K562 (cell line): ENCODE data around the gene SERPIND1. TPM values are rescaled to one million over a fixed set of nuclear protein-coding genes. Genes with fewer than 3 reads are reported as not detected.

Source experiments
- ATF4 ChIP-seq: fragments of 450-650 bp; formaldehyde crosslinking; IDR thresholded peaks from 2 replicates; pipeline ENCODE4 v1.4.0; 2022; ENCODE audit warnings: mild to moderate bottlenecking, moderate library complexity
- ATF7 ChIP-seq: fragments of 450-650 bp; IDR thresholded peaks from 2 replicates; pipeline ENCODE4 v1.7.1; 2014; ENCODE audit warnings: mild to moderate bottlenecking, moderate library complexity
- FOXA1 ChIP-seq: fragments of 450-650 bp; IDR thresholded peaks from 2 replicates; pipeline ENCODE4 v1.6.1; 2016; ENCODE audit warnings: mild to moderate bottlenecking, borderline replicate concordance
- FOXO4 ChIP-seq: fragments of 450-650 bp; formaldehyde crosslinking; IDR thresholded peaks from 2 replicates; pipeline ENCODE4 v1.4.0; 2020; ENCODE audit warnings: mild to moderate bottlenecking, moderate library complexity
- GABPB2 ChIP-seq: fragments of 250-450 bp; sonication (Bioruptor Pico); conservative IDR thresholded peaks from 2 replicates; pipeline ENCODE4 v1.5.1; 2021; ENCODE audit warnings: mild to moderate bottlenecking
- HDAC2 ChIP-seq: fragments of 450-650 bp; IDR thresholded peaks from 2 replicates; pipeline ENCODE4 v1.6.1; 2016; ENCODE audit warnings: mild to moderate bottlenecking
- HDAC8 ChIP-seq: fragments of 450-650 bp; IDR thresholded peaks from 2 replicates; pipeline ENCODE4 v1.6.1; 2016; ENCODE audit warnings: mild to moderate bottlenecking, missing genetic modification characterization, moderate library complexity, missing compliant biosample characterization
- NR2C1 ChIP-seq, 2 experiments: fragments of 450-650 bp; IDR thresholded peaks; 2 replicates each; pipeline ENCODE4 v1.6.1; 2017; ENCODE audit warnings: mild to moderate bottlenecking in 2 of 2, antibody characterized with exemption in 1 of 2, inconsistent platforms in 1 of 2, missing compliant biosample characterization in 1 of 2, missing genetic modification characterization in 1 of 2
- PHB2 ChIP-seq: fragments of 450-650 bp; IDR thresholded peaks from 2 replicates; pipeline ENCODE4 v1.6.1; 2017; ENCODE audit warnings: low read depth
- RAD21 ChIP-seq, 2 experiments: fragments of 250-450 bp in 1 of 2; fragments of 450-650 bp in 1 of 2; sonication (Bioruptor Pico) in 1 of 2; formaldehyde crosslinking in 1 of 2; IDR thresholded peaks in 1 of 2; conservative IDR thresholded peaks in 1 of 2; 2 replicates each; pipeline versions ENCODE4 v1.4.0 to v1.8.0; 2020 to 2022; ENCODE audit warnings: mild to moderate bottlenecking in 2 of 2, moderate library complexity in 1 of 2
- ZBTB11 ChIP-seq, 3 experiments: fragments of 200-800 bp in 1 of 3; fragments of 250-450 bp in 1 of 3; fragments of 450-650 bp in 1 of 3; sonication (Bioruptor Pico) in 1 of 3; sonication (Bioruptor generic) in 1 of 3; formaldehyde crosslinking in 1 of 3; IDR thresholded peaks; 2 replicates each; pipeline versions ENCODE4 v1.6.1 to v1.8.0; 2016 to 2022; ENCODE audit warnings: mild to moderate bottlenecking in 2 of 3, missing genetic modification characterization in 2 of 3, missing compliant biosample characterization in 1 of 3, moderate library complexity in 1 of 3
- ZBTB26 ChIP-seq: fragments of 450-650 bp; formaldehyde crosslinking; IDR thresholded peaks from 2 replicates; pipeline ENCODE4 v1.4.0; 2022; ENCODE audit warnings: missing genetic modification characterization
- ZBTB33 ChIP-seq: sonication (generic); formaldehyde crosslinking; IDR thresholded peaks from 2 replicates; pipeline ENCODE4 v1.8.1; 2023; ENCODE audit warnings: mild to moderate bottlenecking, missing genetic modification reagents
- ZNF263 ChIP-seq: sonication (generic); formaldehyde crosslinking; IDR thresholded peaks from 2 replicates; pipeline ENCODE4 v1.8.0; 2022; ENCODE audit warnings: mild to moderate bottlenecking, missing genetic modification reagents, borderline replicate concordance
- ZNF41 ChIP-seq: fragments of 250-450 bp; sonication (Bioruptor Pico); conservative IDR thresholded peaks from 2 replicates; pipeline ENCODE4 v1.4.0; 2020; ENCODE audit warnings: mild to moderate bottlenecking
- ZNF507 ChIP-seq: conservative IDR thresholded peaks from 2 replicates; pipeline ENCODE4 v1.6.1; 2017; ENCODE audit warnings: missing genetic modification characterization, missing compliant biosample characterization
- ZNF668 ChIP-seq: fragments of 250-450 bp; sonication (Bioruptor Pico); IDR thresholded peaks from 2 replicates; pipeline ENCODE4 v1.8.0; 2022; ENCODE audit warnings: mild to moderate bottlenecking, inconsistent platforms
- ZNF764 ChIP-seq: fragments of 250-450 bp; sonication (Bioruptor Pico); IDR thresholded peaks from 2 replicates; pipeline ENCODE4 v1.4.0; 2020; ENCODE audit warnings: low read depth, mild to moderate bottlenecking, moderate library complexity
- ZNF780A ChIP-seq: fragments of 250-450 bp; sonication (Bioruptor Pico); IDR thresholded peaks from 2 replicates; pipeline ENCODE4 v1.5.0; 2021; ENCODE audit warnings: mild to moderate bottlenecking
- polyA plus RNA-seq, 8 experiments: library from polyadenylated mRNA; depleted of rRNA in 4 of 8; stranded (reverse) in 5 of 8; unstranded in 3 of 8; fragments of >200 nt; fragmentation: Nextera tagmentation in 2 of 8; fragmentation: Illumina TruSeq in 1 of 8; extraction: Ambion mirVana in 2 of 8; extraction: Trizol in 1 of 8; gene quantifications; 2 replicates each; pipeline versions ENCODE4 v1.2.1 to v1.2.3, GENCODE V29; 2011 to 2014; ENCODE audit warnings: inconsistent platforms in 1 of 8, missing spikeins in 1 of 8
- total RNA-seq, 7 experiments: library from RNA; depleted of rRNA in 6 of 7; stranded (reverse); fragments of >200 nt in 6 of 7; fragmentation: Illumina TruSeq in 2 of 7; extraction: Trizol in 2 of 7; gene quantifications; 2 replicates each; pipeline versions ENCODE4 v1.2.1 to v1.2.3, GENCODE V29; 2011 to 2021; ENCODE audit warnings: low replicate concordance in 1 of 7

Gene SERPIND1
- total and polyA plus RNA-seq, 9 of the 15 experiments (the other 6 are each of a cell fraction or from before 2014, with no cell fraction given): 0.04 to 0.11 (median 0.09) TPM; not detected in 6

- TF ChIP-seq ATF7 (peak; percentile 42; the same call in 1 of the 2 replicates), ZBTB33 (CRISPR knock-in tag) (no peak), FOXA1 (no peak), ZNF780A (no peak), ZNF41 (CRISPR knock-in tag) (no peak), HDAC8 (tag) (peak; percentile 15; the same call in 1 of the 2 replicates), FOXO4 (CRISPR knock-in tag) (0 out of 2 replicates have a peak, but pooled peaks have one; percentile 9), NR2C1 (IDR thresholded peaks at IDR 0.05) (no peak), NR2C1 (tag; IDR thresholded peaks at IDR 0.05) (0 out of 2 replicates have a peak, but pooled peaks have one; percentile 41), GABPB2 (no peak), HDAC2 (0 out of 2 replicates have a peak, but pooled peaks have one; percentile 84), ATF4 (CRISPR knock-in tag) (no peak), ZNF507 (no peak), ZNF668 (CRISPR knock-in tag) (no peak), ZBTB11 (CRISPR knock-in tag; IDR thresholded peaks at IDR 0.05) (no peak), PHB2 (no peak), ZNF263 (no peak), ZBTB26 (CRISPR knock-in tag) (no peak), ZNF764 (CRISPR knock-in tag) (no peak), RAD21 (CRISPR knock-in tag; conservative IDR thresholded peaks at IDR 0.05 in 1 of 2, IDR thresholded peaks at IDR 0.05 in 1 of 2) (0 out of 4 replicates have a peak, but pooled peaks of 1 of the 2 experiments have one; percentile 4)
These were observed 33.4 kb downstream of the SERPIND1 start (continued) for GRCh38 chr22:20807315-20807752.
